Kidney capillary endothelial cell (primary cell): Measurements from ENCODE around the gene TLDC2.
"Not testable (repeated sequence)": the region's sequence is repeated elsewhere in the genome, so short reads cannot be mapped to it uniquely, and the experiment has no call there.

ENCODE experiments used
- DNase-seq: peaks from one replicate; pipeline ENCODE4 v3.0.0-alpha.2; 2018; ENCODE audit warnings: low spot score

TLDC2 gene

GRCh38 chr20:36916199-36916598, 40.3 kb downstream of the TLDC2 start:
- DNase-seq, result no peak

GRCh38 chr20:36917240-36917639, 41.3 kb downstream of the TLDC2 start:
- DNase-seq, result no peak

GRCh38 chr20:36917943-36918342, 42.0 kb downstream of the TLDC2 start:
- DNase-seq, result no peak

GRCh38 chr20:36919715-36920333, 43.9 kb downstream of the TLDC2 start:
- DNase-seq, result peak; percentile 49

- DNase-seq, result no peak
Measured at GRCh38 chr20:36920334-36920730, 44.4 kb downstream of the TLDC2 start.

- DNase-seq, result no peak
Measured at GRCh38 chr20:36924167-36925045, 48.5 kb downstream of the TLDC2 start.

GRCh38 chr20:36925234-36925633, 49.3 kb downstream of the TLDC2 start:
- DNase-seq, result no peak

GRCh38 chr20:36926653-36927200, 50.8 kb downstream of the TLDC2 start:
- DNase-seq, result no peak

GRCh38 chr20:36927704-36928103, 51.8 kb downstream of the TLDC2 start:
- DNase-seq, result no peak

GRCh38 chr20:36929290-36929689, 53.4 kb downstream of the TLDC2 start:
- DNase-seq, result no peak

- no peak for DNase-seq
Measured at GRCh38 chr20:36929691-36930090, 53.8 kb downstream of the TLDC2 start.

GRCh38 chr20:36932067-36932466, 56.1 kb downstream of the TLDC2 start:
- DNase-seq, result not testable (repeated sequence)

GRCh38 chr20:36932476-36933426, 56.8 kb downstream of the TLDC2 start:
- DNase-seq, result no peak

- not testable (repeated sequence) for DNase-seq
Measured at GRCh38 chr20:36933571-36933970, 57.6 kb downstream of the TLDC2 start.

GRCh38 chr20:36936341-36936740, 60.4 kb downstream of the TLDC2 start:
- no peak for DNase-seq

GRCh38 chr20:36936761-36937401, 60.9 kb downstream of the TLDC2 start:
- DNase-seq, result not testable (repeated sequence)

GRCh38 chr20:36937402-36937770, 61.4 kb downstream of the TLDC2 start:
- no peak for DNase-seq

- DNase-seq, result peak; percentile 16
Measured at GRCh38 chr20:36941401-36941835, 65.5 kb downstream of the TLDC2 start.
